HEK293 (cell line): ENCODE results near the gene HSPA2.

ENCODE experiments used
- CTCF ChIA-PET: fragments of 350-600 bp; formaldehyde crosslinking; extraction: SDS; loops from one replicate; lab custom pipeline; 2021; ENCODE audit warnings: antibody characterized with exemption; lab: Yijun Ruan, JAX
- POLR2A ChIA-PET: fragments of 300-600 bp; formaldehyde crosslinking; extraction: SDS; loops from one replicate; lab custom pipeline; 2020; ENCODE audit warnings: antibody characterized with exemption, inconsistent platforms; lab: Yijun Ruan, JAX
- H3K27ac ChIP-seq: fragments of 200-500 bp; sonication (Bioruptor generic); 2 replicates; pipeline ENCODE4 v1.5.1; 2014; ENCODE audit warnings: low read depth, low read length, control low read depth, inconsistent platforms; ENCODE audit errors: extremely low read depth
- H3K36me3 ChIP-seq, 2 experiments: fragments of 200-500 bp in 1 of 2; sonication (Bioruptor generic) in 1 of 2; 1 replicate in 1 of 2; 2 replicates in 1 of 2; pipeline ENCODE4 v1.5.1; 2014 to 2017; ENCODE audit warnings: inconsistent platforms in 2 of 2, low read length in 2 of 2; ENCODE audit not compliant: control insufficient read depth in 2 of 2, insufficient read depth in 1 of 2
- H3K4me1 ChIP-seq: fragments of 200-500 bp; sonication (Bioruptor generic); 2 replicates; pipeline ENCODE4 v1.5.1; 2014; ENCODE audit warnings: mild to moderate bottlenecking, low read length, inconsistent platforms; ENCODE audit not compliant: control insufficient read depth, insufficient read depth
- H3K4me3 ChIP-seq: 2 replicates; pipeline ENCODE4 v1.5.1; 2011; ENCODE audit warnings: low read depth, mild to moderate bottlenecking, control low read depth, low read length, moderate library complexity
- H3K9me3 ChIP-seq: fragments of 200-500 bp; sonication (Bioruptor generic); 2 replicates; pipeline ENCODE4 v1.5.1; 2014; ENCODE audit warnings: low read depth, low read length, inconsistent platforms; ENCODE audit not compliant: control insufficient read depth, insufficient read depth
- BCL11A ChIP-seq: fragments of 450-650 bp; formaldehyde crosslinking; IDR thresholded peaks from 2 replicates; pipeline ENCODE4 v1.5.1; 2016; ENCODE audit warnings: low read depth, missing biosample characterization, missing genetic modification characterization
- BCL11B ChIP-seq: fragments of 450-650 bp; formaldehyde crosslinking; IDR thresholded peaks from 2 replicates; pipeline ENCODE4 v1.5.1; 2016; ENCODE audit warnings: low read depth, missing biosample characterization, missing genetic modification characterization
- HOXD13 ChIP-seq: sonication (generic); formaldehyde crosslinking; IDR thresholded peaks from 2 replicates; pipeline ENCODE4 v1.8.0; 2022; ENCODE audit warnings: missing genetic modification reagents, borderline replicate concordance
- KLF10 ChIP-seq: fragments of 450-650 bp; IDR thresholded peaks from 2 replicates; pipeline ENCODE4 v1.5.1; 2018; ENCODE audit warnings: missing biosample characterization, mild to moderate bottlenecking, missing genetic modification characterization
- PBX3 ChIP-seq: sonication (generic); formaldehyde crosslinking; IDR thresholded peaks from 2 replicates; pipeline ENCODE4 v1.8.1; 2022; ENCODE audit warnings: mild to moderate bottlenecking, moderate library complexity, missing genetic modification reagents
- PRDM1 ChIP-seq: fragments of 450-650 bp; formaldehyde crosslinking; IDR thresholded peaks from 2 replicates; pipeline ENCODE4; 2016; ENCODE audit warnings: missing biosample characterization, missing genetic modification characterization
- SCRT2 ChIP-seq: fragments of 450-650 bp; formaldehyde crosslinking; IDR thresholded peaks from 2 replicates; pipeline ENCODE4 v1.5.1; 2016; ENCODE audit warnings: missing biosample characterization, missing genetic modification characterization
- SETDB1 ChIP-seq: IDR thresholded peaks from one replicate; pipeline ENCODE4 v1.6.1; 2017; ENCODE audit warnings: mild to moderate bottlenecking, low read length, moderate library complexity, mixed read lengths; ENCODE audit not compliant: insufficient read length
- SP2 ChIP-seq: fragments of 450-650 bp; formaldehyde crosslinking; IDR thresholded peaks from 2 replicates; pipeline ENCODE4 v1.5.1; 2016; ENCODE audit warnings: missing biosample characterization, missing genetic modification characterization
- ZBTB1 ChIP-seq: fragments of 450-650 bp; formaldehyde crosslinking; IDR thresholded peaks from 2 replicates; pipeline ENCODE4 v1.5.1; 2016; ENCODE audit warnings: missing biosample characterization, missing genetic modification characterization
- ZNF112 ChIP-seq: fragments of 450-650 bp; formaldehyde crosslinking; IDR thresholded peaks from 2 replicates; pipeline ENCODE4 v1.5.0; 2017; ENCODE audit warnings: missing biosample characterization, missing genetic modification characterization
- ZNF132 ChIP-seq: fragments of 450-650 bp; formaldehyde crosslinking; IDR thresholded peaks from 2 replicates; pipeline ENCODE4 v1.5.1; 2017; ENCODE audit warnings: missing biosample characterization, missing genetic modification characterization, borderline replicate concordance
- ZNF157 ChIP-seq: fragments of 450-650 bp; formaldehyde crosslinking; IDR thresholded peaks from 2 replicates; pipeline ENCODE4 v1.5.1; 2016; ENCODE audit warnings: missing biosample characterization, missing genetic modification characterization
- ZNF23 ChIP-seq: fragments of 450-650 bp; formaldehyde crosslinking; IDR thresholded peaks from 2 replicates; pipeline ENCODE4 v1.5.1; 2016; ENCODE audit warnings: missing biosample characterization, missing genetic modification characterization, borderline replicate concordance
- ZNF280D ChIP-seq: fragments of 450-650 bp; formaldehyde crosslinking; IDR thresholded peaks from 2 replicates; pipeline ENCODE4 v1.5.1; 2016; ENCODE audit warnings: missing biosample characterization, missing genetic modification characterization
- ZNF302 ChIP-seq: fragments of 450-650 bp; formaldehyde crosslinking; IDR thresholded peaks from 2 replicates; pipeline ENCODE4 v1.5.1; 2016; ENCODE audit warnings: missing biosample characterization, missing genetic modification characterization, low read depth
- ZNF354C ChIP-seq: fragments of 450-650 bp; formaldehyde crosslinking; IDR thresholded peaks from 2 replicates; pipeline ENCODE4 v1.5.1; 2016; ENCODE audit warnings: missing biosample characterization, missing genetic modification characterization, low read depth, borderline replicate concordance
- ZNF37A ChIP-seq: fragments of 450-650 bp; IDR thresholded peaks from 2 replicates; pipeline ENCODE4 v1.5.1; 2018; ENCODE audit warnings: missing biosample characterization, missing genetic modification characterization
- ZNF473 ChIP-seq: fragments of 450-650 bp; formaldehyde crosslinking; IDR thresholded peaks from 2 replicates; pipeline ENCODE4 v1.5.1; 2017; ENCODE audit warnings: missing biosample characterization, missing genetic modification characterization
- ZNF501 ChIP-seq: fragments of 450-650 bp; formaldehyde crosslinking; IDR thresholded peaks from 2 replicates; pipeline ENCODE4 v1.5.1; 2016; ENCODE audit warnings: missing biosample characterization, missing genetic modification characterization
- ZNF521 ChIP-seq: fragments of 450-650 bp; formaldehyde crosslinking; IDR thresholded peaks from 2 replicates; pipeline ENCODE4 v1.5.1; 2017; ENCODE audit warnings: missing biosample characterization, mild to moderate bottlenecking, missing genetic modification characterization
- ZNF558 ChIP-seq: fragments of 450-650 bp; formaldehyde crosslinking; IDR thresholded peaks from 2 replicates; pipeline ENCODE4 v1.5.1; 2016; ENCODE audit warnings: missing biosample characterization, missing genetic modification characterization
- ZNF561 ChIP-seq: fragments of 450-650 bp; IDR thresholded peaks from 2 replicates; pipeline ENCODE4 v1.5.1; 2018; ENCODE audit warnings: missing biosample characterization, missing genetic modification characterization, borderline replicate concordance
- ZNF596 ChIP-seq: fragments of 450-650 bp; IDR thresholded peaks from 2 replicates; pipeline ENCODE4 v1.5.0; 2018; ENCODE audit warnings: missing biosample characterization, mild to moderate bottlenecking, missing genetic modification characterization, moderate library complexity
- ZNF621 ChIP-seq: fragments of 450-650 bp; formaldehyde crosslinking; IDR thresholded peaks from 2 replicates; pipeline ENCODE4 v1.5.1; 2017; ENCODE audit warnings: missing biosample characterization, missing genetic modification characterization
- ZNF701 ChIP-seq: fragments of 450-650 bp; formaldehyde crosslinking; IDR thresholded peaks from 2 replicates; pipeline ENCODE4 v1.5.1; 2016; ENCODE audit warnings: missing biosample characterization, missing genetic modification characterization
- ZNF707 ChIP-seq: fragments of 450-650 bp; formaldehyde crosslinking; IDR thresholded peaks from 2 replicates; pipeline ENCODE4 v1.5.1; 2016; ENCODE audit warnings: missing biosample characterization, missing genetic modification characterization
- ZSCAN18 ChIP-seq: fragments of 450-650 bp; formaldehyde crosslinking; IDR thresholded peaks from 2 replicates; pipeline ENCODE4 v1.5.1; 2016; ENCODE audit warnings: missing biosample characterization, missing genetic modification characterization
- TF ChIP-seq, protein P1 (sequence below): fragments of 450-650 bp; formaldehyde crosslinking; IDR thresholded peaks from 2 replicates; pipeline ENCODE4 v1.5.1; 2016; ENCODE audit warnings: missing biosample characterization, missing genetic modification characterization
- TF ChIP-seq, protein P2 (sequence below): fragments of 450-650 bp; formaldehyde crosslinking; IDR thresholded peaks from 2 replicates; pipeline ENCODE4 v1.5.1; 2016; ENCODE audit warnings: missing biosample characterization, missing genetic modification characterization

Gene HSPA2

DNA sequence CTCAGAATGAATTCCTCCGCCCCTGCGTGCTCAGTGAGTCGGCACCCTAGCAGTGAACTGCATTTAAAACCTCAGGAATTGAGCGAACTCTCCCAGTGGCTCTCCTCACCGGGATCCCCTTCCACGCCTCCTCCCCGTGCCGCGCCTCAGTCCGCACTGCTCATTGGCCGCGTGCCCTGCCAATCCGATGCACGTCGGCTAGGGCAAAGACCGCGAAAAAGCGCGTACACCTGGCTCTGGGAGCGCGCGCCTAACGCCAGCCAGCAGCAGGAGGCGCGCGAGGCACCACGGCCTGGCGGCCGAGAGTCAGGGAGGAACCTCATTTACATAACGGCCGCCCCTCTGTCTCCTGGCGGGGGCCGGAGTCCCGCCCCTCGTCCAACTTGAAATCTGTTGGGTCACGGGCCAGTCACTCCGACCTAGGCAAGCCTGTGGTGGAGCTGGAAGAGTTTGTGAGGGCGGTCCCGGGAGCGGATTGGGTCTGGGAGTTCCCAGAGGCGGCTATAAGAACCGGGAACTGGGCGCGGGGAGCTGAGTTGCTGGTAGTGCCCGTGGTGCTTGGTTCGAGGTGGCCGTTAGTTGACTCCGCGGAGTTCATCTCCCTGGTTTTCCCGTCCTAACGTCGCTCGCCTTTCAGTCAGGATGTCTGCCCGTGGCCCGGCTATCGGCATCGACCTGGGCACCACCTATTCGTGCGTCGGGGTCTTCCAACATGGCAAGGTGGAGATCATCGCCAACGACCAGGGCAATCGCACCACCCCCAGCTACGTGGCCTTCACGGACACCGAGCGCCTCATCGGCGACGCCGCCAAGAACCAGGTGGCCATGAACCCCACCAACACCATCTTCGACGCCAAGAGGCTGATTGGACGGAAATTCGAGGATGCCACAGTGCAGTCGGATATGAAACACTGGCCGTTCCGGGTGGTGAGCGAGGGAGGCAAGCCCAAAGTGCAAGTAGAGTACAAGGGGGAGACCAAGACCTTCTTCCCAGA is at the start of gene HSPA2:
Gene HSPA2 (plus strand): TSS at position 534 of the 995 bp plus-strand sequence. CDS start 109 bp downstream, at position 643.
- POLR2A ChIA-PET = interaction anchor here (0.6 to 4.3 kb wide), 44 partner anchors 10 to 375 kb away, joined by 3 to 54 read pairs (median 4); partner anchors contain the start of genes MTHFD1, PLEKHG3, PPP1R36 and ZBTB1
- Histone ChIP-seq H3K9me3 (no peaks in the 10 kb centered on the region), H3K27ac (peak within 1 kb of the TSS; percentile 81), H3K4me3 (peak within 1 kb of the TSS; percentile 57), H3K36me3 (no peaks in the 10 kb centered on the region), H3K4me1 (peaks cover 13% of the 10 kb centered on the region)
- CTCF ChIA-PET = interaction anchor here (0.5 to 1.9 kb wide), 21 partner anchors 9 to 444 kb away, joined by 3 to 12 read pairs (median 3); no protein-coding TSS in a partner anchor
- TF ChIP-seq ZSCAN18 (no peak), ZNF23 (tag by site-specific recombination) (no peak), ZNF37A (tag by site-specific recombination) (no peak), ZNF473 (tag by site-specific recombination) (no peak), SP2 (tag by site-specific recombination) (peak; percentile 84), ZNF112 (no peak), SETDB1 (peak; percentile 46), ZNF354C (tag by site-specific recombination) (no peak), ZNF157 (tag by site-specific recombination) (no peak), ZNF302 (no peak), ZNF521 (tag by site-specific recombination) (no peak), ZNF621 (tag by site-specific recombination) (no peak), ZNF558 (no peak), HOXD13 (no peak), ZNF501 (peak; percentile 48; the same call in 1 of the 2 replicates), SCRT2 (no peak), ZNF561 (no peak), ZNF701 (tag by site-specific recombination) (no peak), ZNF596 (tag by site-specific recombination) (no peak), BCL11A (tag by site-specific recombination) (no peak), ZBTB1 (tag by site-specific recombination) (no peak), KLF10 (tag by site-specific recombination) (no peak), PBX3 (CRISPR knock-in tag) (peak; percentile 99), BCL11B (no peak), ZNF280D (tag by site-specific recombination) (no peak), ZNF707 (no peak), PRDM1 (tag by site-specific recombination) (no peak), ZNF132 (tag by site-specific recombination) (no peak)
- TF ChIP-seq, protein P1, sequence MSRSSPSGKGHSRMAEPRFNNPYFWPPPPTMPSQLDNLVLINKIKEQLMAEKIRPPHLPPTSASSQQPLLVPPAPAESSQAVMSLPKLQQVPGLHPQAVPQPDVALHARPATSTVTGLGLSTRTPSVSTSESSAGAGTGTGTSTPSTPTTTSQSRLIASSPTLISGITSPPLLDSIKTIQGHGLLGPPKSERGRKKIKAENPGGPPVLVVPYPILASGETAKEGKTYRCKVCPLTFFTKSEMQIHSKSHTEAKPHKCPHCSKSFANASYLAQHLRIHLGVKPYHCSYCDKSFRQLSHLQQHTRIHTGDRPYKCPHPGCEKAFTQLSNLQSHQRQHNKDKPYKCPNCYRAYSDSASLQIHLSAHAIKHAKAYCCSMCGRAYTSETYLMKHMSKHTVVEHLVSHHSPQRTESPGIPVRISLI (tag by site-specific recombination) = no peak
- TF ChIP-seq, protein P2, sequence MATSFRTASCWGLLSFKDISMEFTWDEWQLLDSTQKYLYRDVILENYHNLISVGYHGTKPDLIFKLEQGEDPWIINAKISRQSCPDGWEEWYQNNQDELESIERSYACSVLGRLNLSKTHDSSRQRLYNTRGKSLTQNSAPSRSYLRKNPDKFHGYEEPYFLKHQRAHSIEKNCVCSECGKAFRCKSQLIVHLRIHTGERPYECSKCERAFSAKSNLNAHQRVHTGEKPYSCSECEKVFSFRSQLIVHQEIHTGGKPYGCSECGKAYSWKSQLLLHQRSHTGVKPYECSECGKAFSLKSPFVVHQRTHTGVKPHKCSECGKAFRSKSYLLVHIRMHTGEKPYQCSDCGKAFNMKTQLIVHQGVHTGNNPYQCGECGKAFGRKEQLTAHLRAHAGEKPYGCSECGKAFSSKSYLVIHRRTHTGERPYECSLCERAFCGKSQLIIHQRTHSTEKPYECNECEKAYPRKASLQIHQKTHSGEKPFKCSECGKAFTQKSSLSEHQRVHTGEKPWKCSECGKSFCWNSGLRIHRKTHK (tag by site-specific recombination) = no peak
